ENCODE results near the gene GOLGA6A.
"Not testable (repeated sequence)": the region's sequence is repeated elsewhere in the genome, so short reads cannot be mapped to it uniquely, and the experiment has no call there.

GOLGA6A gene

GRCh38 chr15:74052271-74053260, 29.8 kb downstream of the GOLGA6A start:
- DNase-seq, result not testable (repeated sequence)

GRCh38 chr15:74050556-74051234, 31.7 kb downstream of the GOLGA6A start:
- no peak for DNase-seq

GRCh38 chr15:74050127-74050526, 32.2 kb downstream of the GOLGA6A start:
- DNase-seq, result no peak

GRCh38 chr15:74046275-74046674, 36.1 kb downstream of the GOLGA6A start:
- DNase-seq, result no peak

- no peak for DNase-seq
These were observed 36.6 kb downstream of the GOLGA6A start for GRCh38 chr15:74045636-74046274.

GRCh38 chr15:74045184-74045583, 37.2 kb downstream of the GOLGA6A start:
- no peak for DNase-seq

GRCh38 chr15:74044267-74045110, 37.9 kb downstream of the GOLGA6A start:
- no peak for DNase-seq

- DNase-seq, result no peak
These were observed 38.7 kb downstream of the GOLGA6A start for GRCh38 chr15:74043425-74044266.

- no peak for DNase-seq
These were observed 39.5 kb downstream of the GOLGA6A start for GRCh38 chr15:74042603-74043424.

- DNase-seq, result no peak
These were observed 40.4 kb downstream of the GOLGA6A start for GRCh38 chr15:74041777-74042435.

- no peak for DNase-seq
These were observed 41.0 kb downstream of the GOLGA6A start for GRCh38 chr15:74041311-74041756.

- no peak for DNase-seq
These were observed 42.1 kb downstream of the GOLGA6A start for GRCh38 chr15:74040109-74040850.

- DNase-seq, result no peak
These were observed 42.7 kb downstream of the GOLGA6A start for GRCh38 chr15:74039656-74040010.

- DNase-seq, result no peak
These were observed 43.4 kb downstream of the GOLGA6A start for GRCh38 chr15:74038707-74039655.

- no peak for DNase-seq
These were observed 44.9 kb downstream of the GOLGA6A start for GRCh38 chr15:74037171-74038117.

GRCh38 chr15:74036271-74037170, 45.8 kb downstream of the GOLGA6A start:
- no peak for DNase-seq
